GM19395 (cell line): ENCODE results near the gene ZNF831.

Experiments
- ATAC-seq: cut with Tn5 transposase; IDR thresholded peaks from one replicate; pipeline ENCODE4 v1.9.1; 2021; ENCODE audit warnings: mild to moderate bottlenecking, moderate library complexity; ENCODE audit not compliant: unreplicated experiment

ZNF831 gene

DNA sequence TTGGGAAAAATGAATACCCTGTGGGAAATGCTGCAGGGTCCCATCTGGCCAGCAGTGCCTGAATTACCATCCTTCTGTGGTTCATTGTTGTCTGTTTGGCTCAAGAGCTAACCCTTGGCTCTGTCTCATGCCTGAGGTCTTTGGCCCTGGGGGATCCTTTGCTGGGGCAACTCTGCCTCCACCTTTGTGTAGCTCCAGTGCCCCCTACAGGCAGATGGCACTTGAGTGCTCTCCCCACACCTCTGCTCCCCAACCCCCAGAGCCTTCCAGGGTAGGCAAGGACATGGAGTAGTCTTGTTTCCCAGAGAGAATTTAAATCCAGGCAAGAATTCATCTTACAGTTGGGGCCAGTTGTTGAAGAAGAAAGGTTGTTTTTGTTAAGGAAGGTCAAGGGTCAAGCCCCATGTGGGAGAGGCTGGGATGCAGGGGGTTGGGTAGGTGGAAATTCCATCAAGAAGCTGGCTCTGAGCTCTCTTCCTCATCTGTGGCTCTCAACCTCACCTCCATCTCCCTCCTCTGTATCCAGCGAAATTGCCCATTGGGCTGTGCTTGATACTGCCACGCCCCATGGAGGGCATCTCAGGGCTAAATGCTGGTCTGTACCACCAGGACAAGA is 44.2 kb downstream of the ZNF831 start:
- no peak for ATAC-seq

DNA sequence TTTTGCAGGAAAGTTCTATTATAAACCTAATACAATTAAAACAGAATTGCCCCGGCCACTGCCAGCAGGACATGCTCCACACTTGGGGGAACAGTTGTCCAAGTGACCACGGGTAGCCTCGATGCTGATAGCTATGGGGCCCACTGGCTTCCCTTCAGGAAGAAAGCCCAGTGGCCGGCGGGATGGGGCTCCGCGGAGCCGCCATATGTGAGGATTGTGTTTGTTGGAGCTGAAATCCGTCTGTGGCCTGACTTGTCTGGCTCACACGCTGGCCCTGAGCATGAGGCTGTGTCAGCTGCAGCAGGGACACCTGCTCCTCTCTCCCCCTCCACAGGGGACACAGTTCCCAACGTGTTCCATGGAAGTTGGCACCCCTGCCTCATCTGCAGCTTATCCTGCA is 46.6 kb downstream of the ZNF831 start:
- ATAC-seq, result no peak

DNA sequence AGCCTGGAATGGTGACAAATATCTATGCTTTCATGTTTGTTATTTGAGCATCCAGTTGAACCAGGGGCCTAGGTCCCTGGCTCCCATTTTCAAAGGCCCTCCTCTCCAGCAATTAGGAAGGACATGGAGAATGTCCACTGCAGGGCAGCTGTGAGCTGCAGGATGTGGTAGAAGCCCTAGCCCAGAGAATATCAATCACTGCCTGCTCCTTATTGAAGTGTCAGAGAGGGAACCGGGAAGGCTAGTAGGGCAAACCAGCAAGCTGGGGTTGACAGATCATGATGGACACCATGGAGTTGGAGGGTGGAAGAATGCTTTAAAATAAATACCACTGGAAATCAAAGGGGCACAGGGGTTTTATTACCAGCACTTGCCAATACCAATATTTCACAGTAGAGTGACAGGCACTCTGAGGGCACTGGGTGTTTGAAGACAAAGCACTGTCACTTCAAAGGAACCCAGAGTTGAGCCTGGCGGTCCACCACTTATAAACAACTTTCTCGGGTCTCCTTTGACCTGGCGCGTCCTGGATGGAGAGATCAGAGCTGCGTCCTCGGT is 47.7 kb downstream of the ZNF831 start:
- ATAC-seq, result no peak

DNA sequence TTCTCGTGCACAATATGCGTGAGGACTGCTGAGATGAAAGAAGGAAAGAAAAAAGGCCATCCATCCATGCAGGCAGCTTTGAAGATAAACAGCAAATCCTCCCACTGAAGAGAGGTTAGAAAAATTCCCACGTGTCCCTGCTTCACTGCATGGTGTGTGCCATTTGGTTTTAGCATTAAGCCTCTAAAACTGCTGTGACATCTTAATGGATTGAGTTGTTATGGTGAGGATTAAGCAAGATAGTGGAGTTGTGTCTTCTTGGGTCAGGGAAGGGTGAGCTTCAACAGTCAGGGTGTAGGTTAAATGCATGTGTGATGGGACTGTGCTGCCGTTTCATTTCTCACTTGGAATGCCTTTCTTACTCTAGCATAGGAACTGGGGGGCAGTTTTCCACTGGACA is 50.5 kb downstream of the ZNF831 start:
- ATAC-seq, result no peak

DNA sequence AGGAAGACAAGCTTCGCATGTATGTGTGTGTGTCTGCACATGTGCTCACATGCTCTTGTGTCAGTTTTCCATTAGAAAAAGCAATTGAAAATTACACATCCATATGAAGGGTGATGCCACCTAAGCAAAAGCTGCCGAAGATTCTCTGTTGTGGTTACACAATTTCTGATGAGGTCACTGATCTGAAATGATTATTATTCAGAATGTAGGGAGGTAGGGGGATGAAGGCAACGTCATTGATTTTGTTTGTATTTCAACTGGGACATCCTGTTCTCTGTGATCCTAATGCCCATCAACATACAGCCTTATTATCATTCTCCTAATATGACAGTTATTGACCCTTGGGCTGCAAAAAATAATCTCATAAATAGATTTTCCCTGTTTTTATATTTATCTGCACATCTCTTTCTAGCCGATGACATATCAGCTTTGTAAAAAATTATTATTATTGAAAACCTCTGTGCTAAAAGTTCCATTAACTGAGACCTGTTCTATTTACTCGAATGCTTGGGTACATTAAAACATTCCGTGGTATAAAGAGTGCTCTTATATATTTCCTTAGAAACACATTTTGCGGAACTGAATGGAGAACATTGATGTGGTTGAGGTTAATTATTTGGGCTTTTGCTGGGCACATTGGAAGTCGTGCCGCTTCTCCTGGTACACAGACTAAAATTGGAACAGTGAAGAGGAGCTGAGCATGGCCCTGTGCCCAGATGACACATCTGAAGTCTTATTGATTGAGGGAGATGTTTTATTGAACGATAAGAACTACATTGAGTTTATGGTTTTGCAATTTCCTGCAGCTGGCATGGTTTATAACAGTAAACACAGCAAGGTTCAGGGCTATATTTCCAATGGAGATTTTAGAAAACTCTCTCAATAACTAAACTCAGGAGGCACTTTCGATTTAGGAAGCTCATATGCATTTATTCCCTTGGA is 51.3 kb downstream of the ZNF831 start:
- no peak for ATAC-seq

DNA sequence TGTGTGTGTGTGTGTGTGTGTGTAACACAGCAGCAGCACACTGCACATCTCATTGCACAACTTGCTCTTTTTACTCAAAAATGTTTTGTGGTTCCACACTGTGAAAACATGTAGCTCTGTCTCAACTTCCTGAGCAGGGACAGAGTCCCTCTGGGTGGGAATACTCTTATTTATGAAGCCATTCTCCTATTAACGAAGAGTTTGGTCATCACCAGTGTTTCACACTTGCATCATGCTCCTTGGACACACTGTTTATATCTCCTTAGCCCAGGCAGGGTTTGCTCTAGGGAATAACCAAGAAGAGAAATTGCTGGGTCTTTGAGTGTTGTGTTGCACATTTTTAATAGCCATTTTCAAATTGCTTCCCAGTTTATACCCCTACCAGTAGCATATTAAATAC is 53.6 kb downstream of the ZNF831 start:
- no peak for ATAC-seq

DNA sequence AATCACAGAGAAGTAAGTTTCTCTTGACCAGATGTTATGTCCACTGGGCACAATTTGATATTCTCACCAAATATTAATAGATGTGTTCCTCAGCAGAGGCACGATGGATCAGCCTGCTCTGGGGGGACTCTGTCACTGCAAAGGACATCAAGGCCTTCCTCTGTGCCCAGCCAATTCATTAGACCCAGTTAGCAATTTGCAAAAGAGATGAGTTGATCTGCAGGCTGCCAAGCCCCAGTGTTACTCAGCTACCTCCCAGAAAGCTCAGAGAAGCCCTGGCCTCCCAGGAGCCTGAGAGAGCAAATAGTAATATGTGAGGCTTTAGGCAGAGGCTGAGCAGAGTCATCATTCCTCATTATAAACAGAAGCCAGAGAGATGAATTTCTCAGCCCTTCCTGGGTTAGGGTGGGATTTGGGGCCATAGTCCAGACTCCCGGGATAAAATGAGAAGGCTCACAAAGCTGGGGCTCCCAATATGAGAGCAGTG is 54.2 kb downstream of the ZNF831 start:
- no peak for ATAC-seq

DNA sequence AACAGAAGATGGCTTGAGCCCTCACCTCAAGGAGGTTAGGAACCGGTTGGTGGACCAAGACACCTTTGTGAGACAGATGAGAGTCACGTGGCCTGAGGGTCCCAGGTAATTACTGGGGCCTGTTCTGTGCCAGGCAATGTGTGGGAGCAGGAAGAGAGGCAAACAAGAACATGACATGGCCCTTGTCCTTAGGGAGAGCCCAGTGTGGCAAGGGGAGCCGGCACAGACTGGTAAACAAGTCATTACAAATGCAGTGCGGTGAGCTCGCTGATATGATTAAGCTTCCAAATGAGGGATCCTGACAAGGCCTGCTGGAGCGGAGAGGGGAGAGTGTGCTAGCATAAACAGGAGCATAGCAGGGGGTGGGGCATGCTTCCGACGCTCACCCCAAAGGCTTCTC is 55.6 kb downstream of the ZNF831 start:
- ATAC-seq, result no peak

DNA sequence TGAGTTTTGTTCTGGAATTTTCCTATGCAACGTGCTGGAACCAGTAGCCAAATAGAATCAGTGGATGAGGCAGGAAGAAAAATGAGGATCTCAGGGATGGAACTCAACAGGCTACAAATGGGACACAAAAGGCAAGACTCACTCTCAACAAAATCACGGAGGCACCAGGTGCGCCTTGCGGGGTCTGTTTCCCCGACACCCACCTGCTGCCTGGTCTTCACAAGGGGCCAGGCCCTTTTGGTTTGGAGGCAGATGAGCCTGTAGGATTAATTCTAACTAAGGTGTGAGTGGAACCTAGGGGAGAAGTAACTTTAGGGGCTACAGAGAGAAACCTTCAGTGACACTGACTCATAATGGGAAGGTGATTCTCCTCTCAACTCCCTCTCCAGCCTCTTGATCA is 56.5 kb downstream of the ZNF831 start:
- no peak for ATAC-seq

DNA sequence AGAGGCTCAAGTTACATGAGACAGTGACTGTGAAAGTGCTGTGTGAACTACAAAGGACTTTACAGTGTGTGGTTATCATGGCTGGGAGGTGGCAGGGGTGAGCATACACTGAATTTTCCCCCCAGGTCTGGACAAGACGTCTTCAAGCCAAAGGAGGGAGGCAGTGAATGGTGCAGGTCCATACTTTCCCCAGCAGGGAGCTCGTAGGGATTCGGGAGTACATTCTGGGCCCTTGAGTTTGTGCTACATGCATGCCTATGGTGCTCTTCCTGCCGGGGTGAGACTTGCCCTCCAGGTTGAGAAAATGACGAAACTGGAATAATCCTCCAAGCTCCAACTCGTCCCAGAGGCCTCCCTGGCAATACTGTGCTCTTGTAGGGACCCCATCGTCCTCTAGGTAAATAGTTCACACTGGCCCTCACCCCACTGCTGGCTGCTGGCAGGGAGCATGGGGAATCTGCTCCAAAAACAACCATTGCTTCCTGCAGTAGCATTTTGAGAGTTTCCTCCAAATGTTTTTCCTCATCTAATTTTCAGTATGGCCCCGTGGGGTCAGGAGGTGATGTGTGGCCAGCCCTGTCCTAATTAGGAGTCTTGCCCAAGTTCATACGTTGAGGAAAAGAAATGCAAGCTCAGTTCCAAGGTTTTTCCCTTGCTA is 57.6 kb downstream of the ZNF831 start:
- ATAC-seq, result no peak

DNA sequence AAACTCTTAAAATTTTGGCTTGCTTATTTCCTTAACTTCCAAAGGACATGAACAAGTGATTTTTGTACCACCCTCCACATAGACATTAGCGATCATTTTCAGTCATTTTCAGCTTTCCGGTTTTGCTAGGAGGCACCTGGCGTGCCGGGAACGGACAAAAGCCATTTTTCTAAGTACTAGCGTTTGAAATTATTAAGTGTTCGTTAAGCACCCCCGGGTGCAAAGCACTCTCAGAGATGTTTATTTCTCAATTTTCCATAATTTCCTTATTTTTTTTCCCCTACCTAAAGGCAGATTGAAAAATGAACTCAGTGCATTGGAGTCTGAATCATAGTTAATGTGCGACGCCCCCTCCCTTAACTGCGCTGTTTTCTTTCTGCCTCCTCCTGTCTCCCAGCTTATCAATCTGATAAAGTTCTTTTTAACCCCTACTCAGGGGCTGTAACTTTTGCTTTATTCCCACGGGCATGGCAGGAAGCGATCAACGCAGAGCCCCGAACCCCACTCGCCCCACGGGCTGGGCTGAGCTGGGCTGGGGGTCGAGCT is 58.2 kb downstream of the ZNF831 start:
- ATAC-seq, result no peak

DNA sequence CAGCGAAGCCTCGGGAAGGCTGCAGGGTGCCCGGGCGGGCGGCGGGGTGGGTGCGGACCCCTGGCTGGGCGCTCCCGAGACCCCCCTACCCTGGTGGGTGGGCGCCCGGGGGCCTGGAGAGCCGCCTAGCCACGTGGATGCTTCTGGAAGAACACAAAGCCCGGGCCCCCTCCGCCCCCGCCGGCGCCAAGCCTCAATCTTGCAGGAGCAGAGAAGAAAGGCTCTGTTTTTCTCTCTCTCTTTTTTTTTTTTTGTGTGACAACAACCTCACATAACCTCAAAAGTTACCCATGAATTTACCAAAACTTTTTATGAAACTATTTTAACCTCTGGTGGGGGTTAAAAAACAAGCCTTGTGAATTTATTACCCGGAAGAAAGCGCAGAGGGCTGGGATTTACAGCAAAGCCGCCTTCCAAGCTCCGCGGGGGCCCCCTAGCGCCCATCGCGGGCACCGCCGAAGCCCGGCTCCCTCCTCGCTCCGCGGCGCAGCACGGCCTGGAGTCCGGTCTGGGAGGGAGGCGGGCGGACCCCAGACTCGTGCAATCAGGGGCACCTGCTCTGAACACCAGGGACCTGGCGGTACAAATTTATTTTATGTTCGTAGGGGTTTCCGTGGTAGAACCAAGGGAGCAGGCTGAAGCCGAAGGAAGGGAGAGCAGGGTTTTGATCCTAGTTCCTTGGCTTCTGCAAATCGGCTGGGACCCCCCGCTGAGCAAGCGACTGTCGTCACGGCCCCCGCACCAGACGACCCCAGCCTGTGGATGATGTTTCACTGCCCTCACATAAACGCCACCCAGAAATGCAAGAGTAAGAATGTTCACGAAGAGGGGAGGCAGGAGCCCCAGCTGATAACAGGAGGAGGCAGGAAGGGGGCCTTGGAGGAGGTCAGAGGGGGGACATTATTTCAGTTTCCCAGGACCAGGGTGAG is 58.9 kb downstream of the ZNF831 start:
- peak; percentile 88 for ATAC-seq

DNA sequence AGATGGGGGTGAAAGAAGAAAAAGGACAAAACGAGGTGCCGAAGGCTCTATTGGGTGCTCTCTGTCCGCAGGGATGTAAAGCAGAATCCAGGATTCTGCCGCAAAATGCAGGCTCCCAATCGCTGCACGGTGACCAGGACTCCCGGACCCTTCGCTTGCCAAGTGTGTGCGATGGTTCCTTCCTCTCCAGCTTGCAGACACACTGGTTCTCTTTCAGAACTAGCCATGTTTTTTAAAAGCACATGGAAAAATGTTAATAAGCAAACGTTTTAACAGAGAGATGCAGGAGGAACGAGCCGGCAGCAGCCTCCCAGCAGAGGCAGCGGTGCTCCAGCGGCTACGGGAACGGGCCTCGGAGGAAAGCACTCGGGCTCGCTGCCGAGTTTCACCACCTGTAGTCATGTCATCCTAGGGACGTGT is 59.6 kb downstream of the ZNF831 start:
- ATAC-seq, result no peak

DNA sequence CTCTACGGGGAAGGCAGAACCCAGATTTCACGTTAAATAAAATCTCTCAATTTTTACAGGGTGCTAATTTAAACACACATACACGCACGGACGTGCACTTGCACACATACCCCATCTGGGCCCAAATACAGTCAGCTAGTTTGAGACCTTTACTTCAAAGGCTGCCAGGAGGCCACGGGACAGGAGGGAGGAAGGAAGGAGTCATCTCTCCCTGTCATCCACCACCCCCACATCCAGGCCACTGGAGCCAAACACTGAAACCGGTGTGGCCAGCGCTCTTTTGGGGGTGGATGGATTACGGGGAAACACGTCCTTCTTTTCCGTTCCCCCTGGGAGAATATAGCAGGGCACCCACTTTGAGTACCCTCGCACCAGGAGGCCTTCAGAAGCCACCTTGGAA is 60.1 kb downstream of the ZNF831 start:
- ATAC-seq, result no peak

DNA sequence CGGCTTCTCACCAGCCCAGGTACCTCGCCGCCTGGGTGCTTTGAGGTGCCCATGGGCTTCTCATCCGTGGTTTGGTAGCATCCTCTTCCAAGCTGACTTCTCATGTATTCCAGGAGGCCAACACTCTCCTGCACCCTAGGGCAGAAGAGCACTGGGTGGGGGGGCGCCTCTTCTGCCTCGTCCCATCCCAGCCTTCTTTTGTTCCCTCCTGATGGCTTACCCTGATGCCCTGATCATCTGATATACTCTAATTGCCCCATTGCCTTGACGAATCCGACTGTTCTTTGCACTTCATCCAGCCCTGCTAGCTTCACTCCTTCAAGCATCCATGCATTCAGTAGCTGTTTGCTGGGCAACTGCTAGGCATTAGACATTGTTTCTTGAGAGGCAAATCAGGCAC is 60.6 kb downstream of the ZNF831 start:
- ATAC-seq, result no peak

DNA sequence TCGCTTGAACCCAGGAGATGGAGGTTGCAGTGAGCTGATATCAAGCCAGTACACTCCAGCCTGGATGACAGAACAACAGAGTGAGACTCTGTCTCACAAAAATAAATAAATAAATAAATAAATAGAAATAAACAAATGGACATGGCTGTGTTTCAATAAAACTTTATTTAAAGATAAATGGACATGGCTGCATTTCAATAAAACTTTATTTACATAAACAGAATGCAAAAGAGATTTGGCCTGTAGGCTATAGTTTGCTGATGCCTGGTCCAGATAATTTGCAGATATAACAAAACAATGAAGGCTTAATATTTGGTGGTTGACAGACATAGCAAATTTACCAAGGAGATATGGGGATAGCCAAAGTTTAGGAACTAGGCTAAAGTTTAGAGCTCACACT is 66.8 kb downstream of the ZNF831 start:
- ATAC-seq, result no peak

DNA sequence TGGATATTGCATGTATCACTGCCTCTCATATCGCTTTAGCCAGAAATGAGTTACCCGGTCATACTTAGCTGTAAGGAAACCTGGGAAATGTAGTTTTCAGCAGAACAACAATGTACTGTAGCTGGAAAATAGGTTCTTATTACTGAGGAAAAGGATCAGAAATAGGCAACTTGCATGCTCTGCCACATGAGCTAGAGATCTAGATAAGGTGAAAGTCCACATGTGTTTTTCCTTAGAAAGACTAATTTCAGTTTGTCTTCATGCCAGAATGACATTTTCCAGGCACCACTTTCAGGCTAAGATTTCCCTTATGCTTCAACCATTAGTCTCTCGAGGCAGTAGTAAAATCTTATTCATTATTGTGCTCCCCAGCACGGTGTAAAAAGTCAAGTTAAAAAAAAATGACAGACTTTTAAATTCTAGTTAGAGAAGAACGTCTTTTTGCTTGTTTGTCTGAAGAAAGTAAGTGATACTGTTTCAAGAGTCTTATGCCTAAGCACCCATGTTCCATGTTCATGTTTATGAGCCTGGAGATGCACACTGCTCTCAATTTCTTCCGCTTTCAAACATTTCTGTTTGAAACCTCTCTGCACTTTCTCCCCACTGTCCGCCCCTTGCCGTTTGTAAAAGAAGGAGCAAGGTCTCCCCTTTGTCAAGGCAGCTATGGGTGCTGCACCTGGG is 67.6 kb downstream of the ZNF831 start:
- no peak for ATAC-seq

DNA sequence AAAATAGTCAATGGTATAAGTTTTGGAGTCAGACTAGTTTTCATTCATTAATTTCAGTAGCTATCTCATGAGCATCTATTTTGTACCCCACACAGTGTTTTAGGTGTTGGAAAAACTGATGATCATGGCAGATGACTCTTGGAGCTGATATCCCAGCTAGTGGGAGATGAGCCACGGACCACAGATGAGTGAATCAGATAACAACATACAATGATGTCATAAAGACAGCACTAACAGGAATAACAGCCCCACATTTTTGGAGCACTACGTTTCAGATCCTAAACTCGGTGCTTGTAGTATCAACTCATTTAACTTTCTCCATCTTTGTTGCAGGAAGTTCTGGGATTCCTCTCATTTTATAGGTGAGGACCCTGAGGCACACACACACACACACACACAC is 69.0 kb downstream of the ZNF831 start:
- ATAC-seq, result no peak

DNA sequence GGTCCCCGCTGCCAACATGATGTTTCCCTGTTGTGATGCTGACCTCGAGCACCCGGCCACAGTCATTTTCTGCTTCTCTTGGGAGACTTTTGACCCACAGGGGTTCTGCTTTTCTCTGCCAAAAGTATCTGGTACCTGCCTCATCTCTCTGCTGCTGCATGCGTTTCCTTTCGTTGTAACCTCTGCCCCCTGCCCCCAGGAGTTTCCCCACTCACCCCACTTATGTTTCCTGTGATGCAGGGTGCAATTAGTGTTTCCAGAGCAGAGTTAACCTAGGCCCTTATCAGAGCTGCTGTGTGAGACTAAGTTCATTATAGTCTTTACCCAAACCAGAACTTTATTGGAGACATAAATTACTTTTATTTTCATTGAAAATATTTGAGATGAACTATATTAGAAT is 71.6 kb downstream of the ZNF831 start:
- no peak for ATAC-seq

DNA sequence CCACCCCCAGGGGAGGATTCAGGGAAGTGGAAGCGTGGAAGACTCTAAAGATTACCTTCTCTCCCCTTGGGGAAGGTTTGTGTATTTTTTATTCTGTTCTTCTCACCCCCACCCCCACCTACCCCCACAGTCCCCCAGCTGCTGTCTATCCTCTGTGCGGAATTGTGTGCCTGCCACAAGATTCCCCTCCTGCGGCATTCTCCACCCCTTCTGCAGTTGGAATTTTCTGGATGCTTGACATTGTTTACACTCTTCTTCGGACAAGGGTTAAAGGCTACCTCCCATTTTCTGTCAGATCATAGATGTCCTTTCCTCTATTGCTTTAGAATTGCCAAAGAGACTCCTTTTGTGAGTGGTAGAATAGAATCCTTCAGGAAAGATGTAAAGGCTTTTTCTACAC is 76.4 kb downstream of the ZNF831 start:
- no peak for ATAC-seq
